NCI-H1048 (cell line): ENCODE measurements around the gene ABHD12.

Experiments used
- DNase-seq: peaks from one replicate; lab custom pipeline; 2025; lab: John Stamatoyannopoulos, UW

Gene ABHD12

GRCh38 chr20:25380945-25381614, 9.6 kb downstream of the ABHD12 start:
- no peak for DNase-seq

- DNase-seq, result no peak
Observed at GRCh38 chr20:25378884-25379733, 11.5 kb downstream of the ABHD12 start.

GRCh38 chr20:25378189-25378883, 12.3 kb downstream of the ABHD12 start:
- DNase-seq, result no peak

- no peak for DNase-seq
Observed at GRCh38 chr20:25376886-25377285, 13.7 kb downstream of the ABHD12 start.

- DNase-seq, result no peak
Observed at GRCh38 chr20:25376236-25376635, 14.4 kb downstream of the ABHD12 start.

- DNase-seq, result no peak
Observed at GRCh38 chr20:25374842-25375241, 15.8 kb downstream of the ABHD12 start.

GRCh38 chr20:25372584-25373336, 17.9 kb downstream of the ABHD12 start:
- no peak for DNase-seq

- no peak for DNase-seq
Observed at GRCh38 chr20:25369971-25370370, 20.7 kb downstream of the ABHD12 start.

GRCh38 chr20:25369529-25369928, 21.1 kb downstream of the ABHD12 start:
- no peak for DNase-seq

- no peak for DNase-seq
Observed at GRCh38 chr20:25368976-25369375, 21.7 kb downstream of the ABHD12 start.

- no peak for DNase-seq
Observed at GRCh38 chr20:25368526-25368925, 22.1 kb downstream of the ABHD12 start.

- DNase-seq, result no peak
Observed at GRCh38 chr20:25364879-25365699, 25.5 kb downstream of the ABHD12 start.

- no peak for DNase-seq
Observed at GRCh38 chr20:25364180-25364788, 26.4 kb downstream of the ABHD12 start.

GRCh38 chr20:25361287-25361683, 29.4 kb downstream of the ABHD12 start:
- DNase-seq, result no peak

- no peak for DNase-seq
Observed at GRCh38 chr20:25360631-25361286, 29.9 kb downstream of the ABHD12 start.

GRCh38 chr20:25356271-25356933, 34.2 kb downstream of the ABHD12 start:
- DNase-seq, result no peak

- no peak for DNase-seq
Observed at GRCh38 chr20:25355866-25356265, 34.8 kb downstream of the ABHD12 start.

GRCh38 chr20:25355011-25355595, 35.5 kb downstream of the ABHD12 start:
- DNase-seq, result no peak
